ENCODE measurements around the gene SLC26A4. TPM values are rescaled to one million over a fixed set of nuclear protein-coding genes. Genes with fewer than 3 reads are reported as not detected.

SLC26A4 gene
- total RNA-seq, 1 experiment from 2014 or later: 0.33 TPM

DNA sequence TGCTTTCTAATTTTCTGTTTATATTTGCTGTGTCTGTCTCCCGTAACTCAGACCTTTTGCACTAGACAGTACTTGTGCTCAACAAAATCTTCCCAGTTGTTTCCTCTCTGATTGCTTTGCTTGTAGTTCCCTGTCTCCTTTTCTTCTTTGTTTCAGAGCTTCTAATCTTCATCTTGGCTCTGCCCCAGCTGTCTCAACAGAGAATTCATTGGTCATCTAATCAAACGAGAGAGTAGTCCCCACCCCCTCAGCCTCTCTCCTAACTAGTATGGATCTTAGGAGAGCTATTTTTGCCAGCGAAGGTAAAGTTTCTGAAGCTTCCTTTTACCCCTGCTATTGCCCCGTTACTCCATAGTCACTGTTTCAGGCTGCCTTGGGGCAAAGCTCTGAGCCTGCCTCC is 32.8 kb downstream of the SLC26A4 start:
- H2BK20ac ChIP-seq (ENCODE audit: low read depth, low read length, poor library complexity, severe bottlenecking): no peak overlapping the region
- no peaks in the 10 kb centered on the region for H3K79me2 ChIP-seq (ENCODE audit: insufficient read depth, low read length)
- no peaks in the 10 kb centered on the region for H4K20me1 ChIP-seq (ENCODE audit: control insufficient read depth, insufficient read depth, insufficient read length)
- WGBS (ENCODE audit: extremely low coverage, insufficient read length, low lambda C conversion rate): no CpG with 5 or more reads among the region's 4 CpGs
- H2BK120ac ChIP-seq (ENCODE audit: low read depth, low read length, poor library complexity, severe bottlenecking): no peak overlapping the region
- Mint-ChIP-seq H3K9me3 (no peaks in the 10 kb centered on the region), H3K4me3 (no peak overlapping the region; a peak in 1 of 5 replicates), H3K27ac (no peak overlapping the region), H3K27me3 (ENCODE audit: low read depth) (peaks cover 1% of the 10 kb centered on the region; the same call in 1 of the 2 replicates), H3K4me1 (peaks cover 20 to 33% of the 10 kb centered on the region in 2 experiments), H3K36me3 (ENCODE audit: insufficient read depth in 1 of 3, low read depth in 3 of 3) (no peaks in the 10 kb centered on the region)
- H3K4ac ChIP-seq (ENCODE audit: low read depth, low read length): no peak overlapping the region
- H3T11ph ChIP-seq (ENCODE audit: low read length): no peak overlapping the region
- no peak overlapping the region for H2AK5ac ChIP-seq (ENCODE audit: insufficient read length, low read length)
- no peak overlapping the region for H2BK12ac ChIP-seq (ENCODE audit: insufficient read length, low read depth, low read length)
- TF ChIP-seq, protein P1, sequence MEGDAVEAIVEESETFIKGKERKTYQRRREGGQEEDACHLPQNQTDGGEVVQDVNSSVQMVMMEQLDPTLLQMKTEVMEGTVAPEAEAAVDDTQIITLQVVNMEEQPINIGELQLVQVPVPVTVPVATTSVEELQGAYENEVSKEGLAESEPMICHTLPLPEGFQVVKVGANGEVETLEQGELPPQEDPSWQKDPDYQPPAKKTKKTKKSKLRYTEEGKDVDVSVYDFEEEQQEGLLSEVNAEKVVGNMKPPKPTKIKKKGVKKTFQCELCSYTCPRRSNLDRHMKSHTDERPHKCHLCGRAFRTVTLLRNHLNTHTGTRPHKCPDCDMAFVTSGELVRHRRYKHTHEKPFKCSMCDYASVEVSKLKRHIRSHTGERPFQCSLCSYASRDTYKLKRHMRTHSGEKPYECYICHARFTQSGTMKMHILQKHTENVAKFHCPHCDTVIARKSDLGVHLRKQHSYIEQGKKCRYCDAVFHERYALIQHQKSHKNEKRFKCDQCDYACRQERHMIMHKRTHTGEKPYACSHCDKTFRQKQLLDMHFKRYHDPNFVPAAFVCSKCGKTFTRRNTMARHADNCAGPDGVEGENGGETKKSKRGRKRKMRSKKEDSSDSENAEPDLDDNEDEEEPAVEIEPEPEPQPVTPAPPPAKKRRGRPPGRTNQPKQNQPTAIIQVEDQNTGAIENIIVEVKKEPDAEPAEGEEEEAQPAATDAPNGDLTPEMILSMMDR (conservative IDR thresholded peaks at IDR 0.05): no peak
- no peak overlapping the region for H3K27ac ChIP-seq (ENCODE audit: insufficient read length, low read depth, low read length)
- no peak overlapping the region for H3K14ac ChIP-seq (ENCODE audit: insufficient read depth, low read length)
- no peak overlapping the region for H3K4me2 ChIP-seq (ENCODE audit: insufficient read depth, insufficient read length, low read length)
- DNase-seq: no peak
- no peak overlapping the region for H4K8ac ChIP-seq (replicated peaks; ENCODE audit: insufficient read length, low read depth, low read length)
- no peak overlapping the region for H4K5ac ChIP-seq (ENCODE audit: insufficient read length, low read depth, low read length)
- no peaks in the 10 kb centered on the region for H3K9me3 ChIP-seq (ENCODE audit: control insufficient read depth, low read depth, low read length)
- H3K4me1 ChIP-seq (ENCODE audit: insufficient read depth, low read length): peaks cover 11% of the 10 kb centered on the region; the same call in 1 of the 2 replicates
- H2BK15ac ChIP-seq (ENCODE audit: low read depth, low read length): no peak overlapping the region
- H3K9ac ChIP-seq (ENCODE audit: extremely low read depth, insufficient read length, low read length): no peak overlapping the region
- H3K23ac ChIP-seq (ENCODE audit: insufficient read length, low read depth, low read length): no peak overlapping the region
- no peak overlapping the region for H3K56ac ChIP-seq (ENCODE audit: insufficient read length, low read depth, low read length)
- H3K18ac ChIP-seq (ENCODE audit: insufficient read length, low read depth, low read length): no peak overlapping the region
- H3K23me2 ChIP-seq (ENCODE audit: insufficient read length, low read depth, low read length, poor library complexity, severe bottlenecking): no peaks in the 10 kb centered on the region
- no peaks in the 10 kb centered on the region for H3K79me1 ChIP-seq (ENCODE audit: insufficient read depth, low read depth, low read length, poor library complexity, severe bottlenecking)
- no peak overlapping the region for H4K91ac ChIP-seq (ENCODE audit: insufficient read length, low read depth, low read length)
- H3K27me3 ChIP-seq (ENCODE audit: insufficient read depth, low read length): no peaks in the 10 kb centered on the region
- H2AFZ ChIP-seq (ENCODE audit: low read length): no peak overlapping the region
- no peak overlapping the region for H2BK5ac ChIP-seq (ENCODE audit: insufficient read length, low read length)

All from H9 (cell line).